Stomach (tissue), 9 donors: ENCODE measurements around the gene TACR3. TPM values are rescaled to one million over a fixed set of nuclear protein-coding genes. Genes with fewer than 3 reads are reported as not detected.
"Not testable (repeated sequence)": the region's sequence is repeated elsewhere in the genome, so short reads cannot be mapped to it uniquely, and the experiment has no call there.

Source experiments
- DNase-seq, 2 donors: peaks; one replicate each; pipeline versions ENCODE4 v3.0.0 to v3.0.0-alpha.2; 2013 to 2019
- H3K27ac ChIP-seq, 5 donors: fragments of 200-600 bp in 4 of 5; sonication (generic) in 4 of 5; one replicate each; pipeline ENCODE4 v1.5.1; 2013 to 2019; ENCODE audit warnings: mild to moderate bottlenecking in 1 of 5, moderate library complexity in 1 of 5
- H3K27me3 ChIP-seq, 3 donors: fragments of 200-600 bp; sonication (generic); one replicate each; pipeline ENCODE4 v1.5.1; 2017 to 2019; ENCODE audit warnings: mixed run types in 1 of 3
- H3K36me3 ChIP-seq, 4 donors: fragments of 200-600 bp; sonication (generic); 1 replicate in 3 of 4; 2 replicates in 1 of 4; pipeline ENCODE4 v1.5.1; 2016 to 2019
- H3K4me1 ChIP-seq, 4 donors: fragments of 200-600 bp; sonication (generic); one replicate each; pipeline ENCODE4 v1.5.1; 2016 to 2019
- H3K4me3 ChIP-seq, 4 donors: fragments of 200-600 bp; sonication (generic) in 3 of 4; one replicate each; pipeline ENCODE4 v1.5.1; 2016 to 2019; ENCODE audit warnings: mild to moderate bottlenecking in 1 of 4
- H3K9me3 ChIP-seq, 4 donors: fragments of 200-600 bp; sonication (generic); one replicate each; pipeline ENCODE4 v1.5.1; 2016 to 2019
- CTCF ChIP-seq, 7 experiments: fragments of 450-650 bp in 4 of 7; fragments of 200-600 bp in 3 of 7; sonication (generic) in 3 of 7; IDR thresholded peaks; one replicate each; pipeline ENCODE4 v1.5.1; 2016 to 2019; ENCODE audit warnings: antibody characterized with exemption in 7 of 7, control low read depth in 2 of 7, mild to moderate bottlenecking in 1 of 7
- EP300 ChIP-seq: sonication (generic); formaldehyde crosslinking; IDR thresholded peaks from one replicate; pipeline ENCODE4 v1.6.1; 2017; ENCODE audit warnings: antibody characterized with exemption
- POLR2A ChIP-seq, 4 donors: fragments of 450-650 bp; IDR thresholded peaks; one replicate each; pipeline ENCODE4 v1.6.1; 2016; ENCODE audit warnings: antibody characterized with exemption in 4 of 4, control low read depth in 2 of 4, mild to moderate bottlenecking in 1 of 4, moderate library complexity in 1 of 4
- POLR2AphosphoS5 ChIP-seq, 3 donors: sonication (generic); formaldehyde crosslinking; IDR thresholded peaks; one replicate each; pipeline ENCODE4 v1.6.1; 2016; ENCODE audit warnings: antibody characterized with exemption in 3 of 3
- WGBS, 5 donors: extraction: QIAGEN DNeasy Blood & Tissue Kit in 3 of 5; methylation state at CpG; one replicate each; pipeline versions ENCODE4 v1.1.5 to v1.1.7; 2013 to 2018; 5-methylcytosine and 5-hydroxymethylcytosine counted together
- intact Hi-C: fragments of 100-400 bp; cut with DNase I; formaldehyde crosslinking; loops from one replicate; pipeline ENCODE4 v1.15.1; 2023; ENCODE audit warnings: low total_unique reads
- polyA plus RNA-seq, 3 donors: library from polyadenylated mRNA; stranded (reverse); fragments of 200-250 nt; gene quantifications; one replicate each; pipeline ENCODE4 v1.2.3, GENCODE V29; 2013
- total RNA-seq, 5 donors: library from RNA; depleted of rRNA; stranded (reverse); fragments of >200 nt; gene quantifications; one replicate each; pipeline versions ENCODE4 v1.1.0 to v1.2.3, GENCODE V29; 2014 to 2016
- donor health status: healthy with polysubstance abuse.
- donor health status: Bipolar disorder and iron deficiency.
- donor health status: healthy.

Gene TACR3
- total and polyA plus RNA-seq, 8 donors: 0.18 TPM; not detected in 7

- H3K4me1 ChIP-seq: no peaks in the 10 kb centered on the region
- TF ChIP-seq POLR2AphosphoS5 (IDR thresholded peaks at IDR 0.05): no peak
- TF ChIP-seq POLR2A (IDR thresholded peaks at IDR 0.05): no peak
- no peak for TF ChIP-seq EP300
- TF ChIP-seq CTCF (IDR thresholded peaks at IDR 0.05): no peak
- intact Hi-C loops: no loop called here
- 87 to 93% (median 91%) methylated on average over 4 to 7 of the region's 7 CpGs for WGBS, 5 donors
- H3K27me3 ChIP-seq: no peaks in the 10 kb centered on the region
- no peak overlapping the region for H3K27ac ChIP-seq
- no peaks in the 10 kb centered on the region for H3K36me3 ChIP-seq
- DNase-seq: no peak
- no peaks in the 10 kb centered on the region for H3K9me3 ChIP-seq
- no peak overlapping the region for H3K4me3 ChIP-seq
Measured at GRCh38 chr4:103753868-103754653, 34.3 kb upstream of the TACR3 start.

- WGBS, 5 donors: 95 to 97% (median 96%) methylated on average over 5 to 27 of the region's 27 CpGs
- H3K36me3 ChIP-seq, H3K4me3 ChIP-seq, intact Hi-C loops, H3K9me3 ChIP-seq, DNase-seq, H3K27ac ChIP-seq: not testable (repeated sequence)
- peaks cover 0 to 16% (median 7%) of the 10 kb centered on the region in 4 donors for H3K4me1 ChIP-seq
- peaks cover 0 to 22% (median 9%) of the 10 kb centered on the region in 3 donors for H3K27me3 ChIP-seq
Measured at GRCh38 chr4:103723150-103723549, 3.4 kb upstream of the TACR3 start.

- no peaks in the 10 kb centered on the region for H3K36me3 ChIP-seq
- WGBS, 5 donors: 84 to 91% (median 89%) methylated on average over 3 of the region's 3 CpGs
- peaks cover 0 to 5% (median 0%) of the 10 kb centered on the region in 4 donors for H3K9me3 ChIP-seq
- H3K4me3 ChIP-seq: no peak overlapping the region
- peaks cover 0 to 22% (median 9%) of the 10 kb centered on the region in 3 donors for H3K27me3 ChIP-seq
- intact Hi-C loops: no loop called here
- H3K4me1 ChIP-seq: peaks cover 0 to 16% (median 7%) of the 10 kb centered on the region in 4 donors
- H3K27ac ChIP-seq: no peak overlapping the region
- TF ChIP-seq POLR2AphosphoS5 (IDR thresholded peaks at IDR 0.05) (no peak), EP300 (no peak), POLR2A (IDR thresholded peaks at IDR 0.05) (no peak), CTCF (IDR thresholded peaks at IDR 0.05) (no peak)
- DNase-seq: no peak
Measured at GRCh38 chr4:103721251-103721650, 1.5 kb upstream of the TACR3 start.

GRCh38 chr4:103720661-103721060, 876 bp upstream of the TACR3 start:
- no peak for TF ChIP-seq CTCF (IDR thresholded peaks at IDR 0.05)
- no peak for TF ChIP-seq POLR2A (IDR thresholded peaks at IDR 0.05)
- TF ChIP-seq EP300: no peak
- TF ChIP-seq POLR2AphosphoS5 (IDR thresholded peaks at IDR 0.05): no peak
- WGBS, 5 donors: 60 to 75% (median 70%) methylated on average over 8 of the region's 8 CpGs
- intact Hi-C loops: no loop called here
- Histone ChIP-seq H3K4me1 (peaks cover 0 to 16% (median 7%) of the 10 kb centered on the region in 4 donors), H3K9me3 (peaks cover 0 to 5% (median 0%) of the 10 kb centered on the region in 4 donors), H3K27me3 (peaks cover 0 to 22% (median 9%) of the 10 kb centered on the region in 3 donors), H3K36me3 (no peaks in the 10 kb centered on the region), H3K27ac (no peak overlapping the region), H3K4me3 (no peak overlapping the region)
- no peak for DNase-seq
